ENCODE data around the gene BSN. TPM values are rescaled to one million over a fixed set of nuclear protein-coding genes. Genes with fewer than 3 reads are reported as not detected.
A peak's percentile ranks its signal among the peaks of the same experiment; 100 is the strongest.

Gene BSN
- total and polyA plus RNA-seq, 7 donors: under 0.01 to 0.81 (median 0.61) TPM; not detected in 1

DNA sequence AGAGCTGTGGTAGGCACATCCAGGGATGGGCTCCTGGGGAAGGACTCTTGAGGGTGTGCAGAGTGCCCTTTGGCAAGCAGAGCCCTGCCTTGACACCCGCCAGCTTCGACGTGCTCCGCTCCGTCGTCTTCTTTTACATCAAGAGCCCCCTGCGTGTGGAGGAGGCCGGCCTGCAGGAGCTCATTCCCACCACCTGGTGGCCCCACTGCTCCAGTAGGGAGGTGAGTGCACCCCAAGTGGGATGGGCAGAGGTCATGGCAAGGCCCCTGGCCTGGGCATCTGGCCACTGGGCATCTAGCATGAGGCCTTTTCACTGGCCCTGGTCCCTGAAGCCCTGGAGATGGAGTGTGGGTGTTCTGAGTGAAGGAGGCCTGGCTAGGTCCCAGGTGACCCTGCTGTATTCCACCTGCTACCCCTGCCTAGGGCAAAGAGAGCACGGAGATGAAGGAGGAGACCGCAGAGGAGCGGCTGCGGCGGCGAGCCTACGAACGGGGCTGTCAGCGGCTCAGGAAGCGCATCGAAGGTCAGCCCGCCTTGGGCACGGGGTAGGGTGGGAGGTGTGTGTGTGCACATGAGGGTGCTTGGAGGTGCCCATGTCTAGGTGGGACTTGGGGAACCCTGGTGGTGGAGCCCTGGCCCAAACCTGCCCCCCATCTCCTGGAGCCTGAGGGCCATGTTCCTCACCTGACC is 147.3 kb downstream of the BSN start:
- DNase-seq: no peak
- 90 to 91% methylated on average over 21 of the region's 21 CpGs for WGBS, 2 donors
- no peaks in the 10 kb centered on the region for H3K27me3 ChIP-seq
- TF ChIP-seq POLR2A (IDR thresholded peaks at IDR 0.05) (no peak), POLR2AphosphoS5 (IDR thresholded peaks at IDR 0.05) (no peak), EP300 (IDR thresholded peaks at IDR 0.05) (no peak)
- TF ChIP-seq, protein P1, sequence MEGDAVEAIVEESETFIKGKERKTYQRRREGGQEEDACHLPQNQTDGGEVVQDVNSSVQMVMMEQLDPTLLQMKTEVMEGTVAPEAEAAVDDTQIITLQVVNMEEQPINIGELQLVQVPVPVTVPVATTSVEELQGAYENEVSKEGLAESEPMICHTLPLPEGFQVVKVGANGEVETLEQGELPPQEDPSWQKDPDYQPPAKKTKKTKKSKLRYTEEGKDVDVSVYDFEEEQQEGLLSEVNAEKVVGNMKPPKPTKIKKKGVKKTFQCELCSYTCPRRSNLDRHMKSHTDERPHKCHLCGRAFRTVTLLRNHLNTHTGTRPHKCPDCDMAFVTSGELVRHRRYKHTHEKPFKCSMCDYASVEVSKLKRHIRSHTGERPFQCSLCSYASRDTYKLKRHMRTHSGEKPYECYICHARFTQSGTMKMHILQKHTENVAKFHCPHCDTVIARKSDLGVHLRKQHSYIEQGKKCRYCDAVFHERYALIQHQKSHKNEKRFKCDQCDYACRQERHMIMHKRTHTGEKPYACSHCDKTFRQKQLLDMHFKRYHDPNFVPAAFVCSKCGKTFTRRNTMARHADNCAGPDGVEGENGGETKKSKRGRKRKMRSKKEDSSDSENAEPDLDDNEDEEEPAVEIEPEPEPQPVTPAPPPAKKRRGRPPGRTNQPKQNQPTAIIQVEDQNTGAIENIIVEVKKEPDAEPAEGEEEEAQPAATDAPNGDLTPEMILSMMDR (IDR thresholded peaks at IDR 0.05): peak in 2 of 4 experiments; percentile 38 to 48
- H3K36me3 ChIP-seq: peaks cover 0 to 86% (median 34%) of the 10 kb centered on the region in 4 donors
- no peak overlapping the region for H3K4me3 ChIP-seq
- peaks cover 0 to 2% (median 0%) of the 10 kb centered on the region in 4 donors for H3K4me1 ChIP-seq
- H3K27ac ChIP-seq: no peak overlapping the region
- no peaks in the 10 kb centered on the region for H3K9me3 ChIP-seq
- intact Hi-C loops (cut with DNase I): loop anchor here (2.0 to 5.0 kb wide), 2 partner anchors 137 to 201 kb away; partner anchors contain the start of gene MST1R

DNA sequence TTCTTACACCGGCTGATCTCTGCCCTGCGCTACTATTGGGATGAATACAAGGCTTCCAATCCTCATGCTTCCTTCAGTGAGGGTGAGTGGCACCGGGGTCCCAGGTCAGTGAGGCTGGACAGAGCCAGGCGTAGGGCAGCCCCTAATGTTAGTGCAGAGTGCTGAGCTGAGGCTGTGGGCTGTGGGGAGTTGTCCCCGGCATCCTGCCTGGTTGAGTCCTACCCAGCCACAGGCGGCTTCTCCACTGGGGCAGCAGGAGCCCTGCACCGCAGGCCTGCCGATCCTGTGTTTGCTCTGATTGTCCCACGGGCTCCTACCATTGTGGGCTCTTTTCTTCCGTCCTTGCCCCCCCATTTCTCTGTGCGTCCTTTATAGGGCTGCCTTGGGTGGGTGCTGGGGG is 148.4 kb downstream of the BSN start:
- Histone ChIP-seq H3K9me3 (no peaks in the 10 kb centered on the region), H3K4me1 (peaks cover 0 to 2% (median 0%) of the 10 kb centered on the region in 4 donors), H3K36me3 (peaks cover 0 to 87% (median 34%) of the 10 kb centered on the region in 4 donors), H3K27ac (no peak overlapping the region), H3K27me3 (no peaks in the 10 kb centered on the region), H3K4me3 (no peak overlapping the region)
- intact Hi-C loops (cut with DNase I): loop anchor here (5.0 kb wide), 1 partner anchor 200 kb away; the partner anchor contains the start of gene MST1R
- DNase-seq: no peak
- TF ChIP-seq EP300 (IDR thresholded peaks at IDR 0.05) (no peak), POLR2A (IDR thresholded peaks at IDR 0.05) (no peak), POLR2AphosphoS5 (IDR thresholded peaks at IDR 0.05) (no peak)
- TF ChIP-seq, protein P1 (IDR thresholded peaks at IDR 0.05): no peak
- WGBS, 2 donors: 95% methylated on average over 11 of the region's 11 CpGs

DNA sequence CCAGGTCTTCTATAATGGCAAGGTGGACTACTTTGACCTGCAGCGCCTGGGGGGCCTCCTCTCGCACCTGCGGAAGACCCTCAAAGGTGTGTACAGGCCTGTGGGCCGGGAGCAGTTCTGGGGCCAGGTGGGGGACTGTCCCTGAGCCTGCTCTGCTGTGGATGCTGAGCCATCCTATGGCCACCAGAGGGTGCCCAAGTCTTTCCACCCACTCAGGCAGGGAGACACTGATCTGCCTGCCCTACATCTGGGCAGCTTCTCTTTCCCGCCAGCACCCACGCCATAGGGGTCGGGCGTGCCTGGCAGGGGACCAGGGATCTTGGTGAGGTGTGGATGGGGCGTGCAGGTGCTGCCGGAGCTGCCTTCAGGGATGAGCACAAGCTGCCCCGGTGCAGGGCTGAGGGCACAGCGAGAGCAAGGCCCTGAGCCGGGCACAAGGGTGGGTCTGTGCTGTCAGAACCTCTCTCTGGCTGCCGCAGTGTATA is 149.2 kb downstream of the BSN start:
- no peaks in the 10 kb centered on the region for H3K9me3 ChIP-seq
- DNase-seq: peak; percentile 80
- no peaks in the 10 kb centered on the region for H3K27me3 ChIP-seq
- H3K36me3 ChIP-seq: peaks cover 0 to 81% (median 30%) of the 10 kb centered on the region in 4 donors
- TF ChIP-seq, protein P1 (IDR thresholded peaks at IDR 0.05): peak; percentile 30 to 76 (median 72)
- no peak for TF ChIP-seq EP300 (IDR thresholded peaks at IDR 0.05)
- no peak overlapping the region for H3K4me3 ChIP-seq
- WGBS, 2 donors: 47 to 59% methylated on average over 14 of the region's 14 CpGs
- H3K27ac ChIP-seq: no peak overlapping the region
- peaks cover 0 to 2% (median 0%) of the 10 kb centered on the region in 4 donors for H3K4me1 ChIP-seq
- intact Hi-C loops (cut with DNase I): loop anchor here (5.0 kb wide), 1 partner anchor 199 kb away; the partner anchor contains the start of gene MST1R

DNA sequence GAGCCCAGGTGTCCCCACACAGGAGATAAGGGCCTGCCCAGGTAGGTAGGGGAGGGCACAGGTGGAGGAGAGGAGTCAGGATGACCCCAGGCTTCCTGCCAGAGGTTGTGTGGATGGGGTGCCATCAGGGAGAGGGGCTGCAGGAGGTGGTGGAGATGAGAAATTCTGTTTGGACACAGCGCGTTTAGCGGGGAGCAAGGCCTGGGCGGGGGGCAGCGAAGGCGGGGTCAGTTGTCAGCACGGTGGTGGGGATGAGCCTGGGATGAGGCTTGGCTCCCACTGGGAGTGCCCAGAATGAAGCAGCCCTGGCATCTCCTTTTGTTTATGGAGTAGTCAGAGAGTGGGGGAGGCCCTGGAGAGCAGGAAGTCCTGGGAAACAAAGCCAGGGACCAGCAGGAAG is 149.7 kb downstream of the BSN start:
- intact Hi-C loops (cut with DNase I): loop anchor here (5.0 kb wide), 1 partner anchor 198 kb away; the partner anchor contains the start of gene MST1R
- no peaks in the 10 kb centered on the region for H3K9me3 ChIP-seq
- H3K4me3 ChIP-seq: no peak overlapping the region
- DNase-seq: no peak
- no peak for TF ChIP-seq POLR2AphosphoS5 (IDR thresholded peaks at IDR 0.05)
- no peak for TF ChIP-seq EP300 (IDR thresholded peaks at IDR 0.05)
- TF ChIP-seq, protein P1 (IDR thresholded peaks at IDR 0.05): no peak
- no peak for TF ChIP-seq POLR2A (IDR thresholded peaks at IDR 0.05)
- 93 to 96% methylated on average over 7 of the region's 7 CpGs for WGBS, 2 donors
- no peaks in the 10 kb centered on the region for H3K27me3 ChIP-seq
- peaks cover 0 to 77% (median 30%) of the 10 kb centered on the region in 4 donors for H3K36me3 ChIP-seq
- no peak overlapping the region for H3K27ac ChIP-seq
- peaks cover 0 to 2% (median 0%) of the 10 kb centered on the region in 4 donors for H3K4me1 ChIP-seq
